ENCODE data around the gene UBE2L6.
"Not testable (repeated sequence)": the region's sequence is repeated elsewhere in the genome, so short reads cannot be mapped to it uniquely, and the experiment has no call there.

Gene UBE2L6

DNA sequence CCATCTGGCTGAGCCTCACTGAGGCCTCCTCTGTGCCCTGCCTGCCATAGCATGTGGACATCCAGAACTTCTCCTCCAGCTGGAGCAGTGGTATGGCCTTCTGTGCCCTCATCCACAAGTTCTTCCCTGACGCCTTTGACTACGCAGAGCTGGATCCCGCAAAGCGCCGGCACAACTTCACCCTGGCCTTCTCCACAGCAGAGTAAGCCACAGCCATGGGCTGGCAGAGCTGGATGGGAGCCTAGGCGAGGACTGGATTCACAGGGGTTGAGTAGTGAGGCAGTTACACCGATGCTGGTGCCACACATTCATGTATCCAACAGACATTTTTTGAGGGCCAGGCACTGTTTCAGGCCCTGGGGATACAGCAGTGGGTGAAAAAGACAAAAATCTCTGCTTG is 21.0 kb downstream of the UBE2L6 start:
- Histone ChIP-seq H3K9me3 (ENCODE audit: control insufficient read depth, low read length) (no peaks in the 10 kb centered on the region), H3K27me3 (replicated peaks; ENCODE audit: control insufficient read depth, insufficient read depth, low read length) (no peaks in the 10 kb centered on the region), H3K9ac (ENCODE audit: low read length) (no peak overlapping the region), H3K36me3 (ENCODE audit: control insufficient read depth, insufficient read depth, low read length, severe bottlenecking) (peaks cover 25% of the 10 kb centered on the region), H3K4me1 (ENCODE audit: control insufficient read depth, insufficient read depth, low read length) (peaks cover 7% of the 10 kb centered on the region), H3K4me3 (ENCODE audit: low read length) (no peak overlapping the region)
- no peak for DNase-seq (ENCODE audit: low read depth)

- H3K27me3 ChIP-seq (replicated peaks; ENCODE audit: control insufficient read depth, insufficient read depth, low read length): no peaks in the 10 kb centered on the region
- no peaks in the 10 kb centered on the region for H3K9me3 ChIP-seq (ENCODE audit: control insufficient read depth, low read length)
- H3K9ac ChIP-seq (ENCODE audit: low read length): no peak overlapping the region
- H3K36me3 ChIP-seq (ENCODE audit: control insufficient read depth, insufficient read depth, low read length, severe bottlenecking): peaks cover 22% of the 10 kb centered on the region
- peaks cover 7% of the 10 kb centered on the region for H3K4me1 ChIP-seq (ENCODE audit: control insufficient read depth, insufficient read depth, low read length)
- DNase-seq (ENCODE audit: low read depth): no peak
- H3K4me3 ChIP-seq (ENCODE audit: low read length): no peak overlapping the region
Measured at GRCh38 chr11:57545883-57546282, 21.6 kb downstream of the UBE2L6 start.

DNA sequence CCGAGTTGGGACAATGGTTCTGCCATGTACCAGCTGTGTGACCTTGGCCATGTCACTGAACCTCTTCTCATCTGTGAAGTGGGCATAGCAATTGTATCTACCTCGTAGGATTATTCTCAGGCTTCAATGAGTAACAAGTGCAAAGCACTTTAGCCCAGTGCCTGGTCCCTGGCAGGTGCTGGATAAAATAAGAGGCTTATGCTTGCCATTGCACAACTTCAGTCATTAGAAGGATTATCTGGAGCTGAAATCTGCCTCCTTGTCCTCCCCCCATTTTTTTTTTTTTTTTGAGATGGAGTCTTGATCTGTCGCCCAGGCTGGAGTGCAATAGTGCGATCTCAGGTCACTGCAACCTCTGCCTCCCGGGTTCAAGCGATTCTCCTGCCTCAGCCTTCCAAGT is 22.9 kb downstream of the UBE2L6 start:
- no peak for DNase-seq (ENCODE audit: low read depth)

DNA sequence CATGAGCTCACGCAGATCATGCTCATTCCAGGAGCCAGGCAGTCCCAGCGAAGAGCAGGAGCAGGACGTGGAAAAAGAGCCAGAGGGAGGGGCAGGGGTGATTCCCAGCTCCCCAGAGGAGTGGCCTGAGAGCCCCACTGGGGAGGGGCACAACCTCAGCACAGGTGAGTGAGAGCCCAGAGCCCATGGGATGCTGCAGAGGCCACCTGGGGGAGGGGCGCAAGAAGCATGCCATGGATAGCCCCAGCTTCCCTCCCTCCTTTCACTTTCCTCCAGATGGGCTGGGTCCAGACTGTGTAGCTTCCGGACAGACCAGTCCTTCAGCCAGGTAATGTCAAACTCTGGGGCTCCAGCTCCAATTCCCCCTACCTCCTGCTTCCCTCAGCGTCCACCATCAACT is 23.9 kb downstream of the UBE2L6 start:
- Histone ChIP-seq H3K4me3 (ENCODE audit: low read length) (no peak overlapping the region), H3K4me1 (ENCODE audit: control insufficient read depth, insufficient read depth, low read length) (peaks cover 7% of the 10 kb centered on the region), H3K9ac (ENCODE audit: low read length) (no peak overlapping the region), H3K9me3 (ENCODE audit: control insufficient read depth, low read length) (no peaks in the 10 kb centered on the region), H3K27me3 (replicated peaks; ENCODE audit: control insufficient read depth, insufficient read depth, low read length) (no peaks in the 10 kb centered on the region), H3K36me3 (ENCODE audit: control insufficient read depth, insufficient read depth, low read length, severe bottlenecking) (peaks cover 6% of the 10 kb centered on the region)
- DNase-seq (ENCODE audit: low read depth): no peak

More for the DNA sequence above, 22.9 kb downstream of the UBE2L6 start:
- H3K9me3 ChIP-seq (ENCODE audit: control insufficient read depth, low read length): no peaks in the 10 kb centered on the region
- H3K9ac ChIP-seq (ENCODE audit: low read length): no peak overlapping the region
- H3K27me3 ChIP-seq (replicated peaks; ENCODE audit: control insufficient read depth, insufficient read depth, low read length): no peaks in the 10 kb centered on the region
- H3K36me3 ChIP-seq (ENCODE audit: control insufficient read depth, insufficient read depth, low read length, severe bottlenecking): peaks cover 9% of the 10 kb centered on the region
- H3K4me3 ChIP-seq (ENCODE audit: low read length): no peak overlapping the region
- peaks cover 7% of the 10 kb centered on the region for H3K4me1 ChIP-seq (ENCODE audit: control insufficient read depth, insufficient read depth, low read length)

DNA sequence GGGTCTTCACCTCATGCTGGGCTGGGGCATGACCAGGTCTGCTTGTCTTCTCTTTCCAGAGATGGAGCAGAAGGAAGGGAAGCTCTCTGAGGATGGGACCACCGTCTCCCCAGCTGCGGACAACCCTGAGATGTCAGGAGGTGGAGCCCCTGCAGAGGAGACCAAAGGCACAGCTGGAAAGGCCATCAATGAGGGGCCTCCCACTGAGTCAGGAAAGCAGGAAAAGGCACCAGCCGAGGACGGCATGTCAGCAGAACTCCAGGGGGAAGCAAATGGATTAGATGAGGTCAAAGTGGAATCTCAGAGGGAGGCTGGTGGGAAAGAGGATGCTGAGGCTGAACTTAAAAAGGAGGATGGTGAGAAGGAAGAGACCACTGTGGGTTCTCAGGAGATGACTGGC is 24.9 kb downstream of the UBE2L6 start:
- no peaks in the 10 kb centered on the region for H3K9me3 ChIP-seq (ENCODE audit: control insufficient read depth, low read length)
- no peak overlapping the region for H3K9ac ChIP-seq (ENCODE audit: low read length)
- H3K27me3 ChIP-seq (replicated peaks; ENCODE audit: control insufficient read depth, insufficient read depth, low read length): no peaks in the 10 kb centered on the region
- no peak for DNase-seq (ENCODE audit: low read depth)
- no peak overlapping the region for H3K4me3 ChIP-seq (ENCODE audit: low read length)
- peaks cover 5% of the 10 kb centered on the region for H3K4me1 ChIP-seq (ENCODE audit: control insufficient read depth, insufficient read depth, low read length)
- H3K36me3 ChIP-seq (ENCODE audit: control insufficient read depth, insufficient read depth, low read length, severe bottlenecking): no peaks in the 10 kb centered on the region

GRCh38 chr11:57541169-57541568 is 26.3 kb downstream of the UBE2L6 start:
- no peak overlapping the region for H3K9ac ChIP-seq (ENCODE audit: low read length)
- no peaks in the 10 kb centered on the region for H3K27me3 ChIP-seq (replicated peaks; ENCODE audit: control insufficient read depth, insufficient read depth, low read length)
- no peaks in the 10 kb centered on the region for H3K9me3 ChIP-seq (ENCODE audit: control insufficient read depth, low read length)
- no peaks in the 10 kb centered on the region for H3K4me1 ChIP-seq (ENCODE audit: control insufficient read depth, insufficient read depth, low read length)
- DNase-seq (ENCODE audit: low read depth): no peak
- no peak overlapping the region for H3K4me3 ChIP-seq (ENCODE audit: low read length)
- no peaks in the 10 kb centered on the region for H3K36me3 ChIP-seq (ENCODE audit: control insufficient read depth, insufficient read depth, low read length, severe bottlenecking)

DNA sequence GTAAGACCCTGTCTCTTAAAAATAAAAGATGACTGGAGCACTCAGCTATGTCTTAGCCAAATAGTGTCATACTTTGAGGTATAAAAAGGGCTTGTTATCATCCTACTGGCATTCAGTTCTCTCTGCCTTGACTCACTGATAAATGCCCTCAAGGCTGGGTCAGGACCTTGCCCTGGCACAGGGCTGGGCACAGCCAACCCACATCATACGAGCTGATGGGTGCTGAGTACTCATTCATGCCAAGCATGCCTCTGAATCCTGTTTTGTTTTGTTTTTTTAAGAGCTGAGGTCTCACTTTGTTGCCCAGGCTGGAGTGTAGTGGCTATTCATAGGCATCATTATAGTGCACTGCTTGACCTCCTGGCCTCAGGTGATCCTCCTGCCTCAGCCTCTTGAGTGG is 28.1 kb downstream of the UBE2L6 start:
- Histone ChIP-seq H3K4me3 (ENCODE audit: low read length) (no peak overlapping the region), H3K9ac (ENCODE audit: low read length) (no peak overlapping the region), H3K36me3 (ENCODE audit: control insufficient read depth, insufficient read depth, low read length, severe bottlenecking) (no peaks in the 10 kb centered on the region), H3K27me3 (replicated peaks; ENCODE audit: control insufficient read depth, insufficient read depth, low read length) (no peaks in the 10 kb centered on the region), H3K4me1 (ENCODE audit: control insufficient read depth, insufficient read depth, low read length) (no peaks in the 10 kb centered on the region), H3K9me3 (ENCODE audit: control insufficient read depth, low read length) (no peaks in the 10 kb centered on the region)
- DNase-seq (ENCODE audit: low read depth): no peak

DNA sequence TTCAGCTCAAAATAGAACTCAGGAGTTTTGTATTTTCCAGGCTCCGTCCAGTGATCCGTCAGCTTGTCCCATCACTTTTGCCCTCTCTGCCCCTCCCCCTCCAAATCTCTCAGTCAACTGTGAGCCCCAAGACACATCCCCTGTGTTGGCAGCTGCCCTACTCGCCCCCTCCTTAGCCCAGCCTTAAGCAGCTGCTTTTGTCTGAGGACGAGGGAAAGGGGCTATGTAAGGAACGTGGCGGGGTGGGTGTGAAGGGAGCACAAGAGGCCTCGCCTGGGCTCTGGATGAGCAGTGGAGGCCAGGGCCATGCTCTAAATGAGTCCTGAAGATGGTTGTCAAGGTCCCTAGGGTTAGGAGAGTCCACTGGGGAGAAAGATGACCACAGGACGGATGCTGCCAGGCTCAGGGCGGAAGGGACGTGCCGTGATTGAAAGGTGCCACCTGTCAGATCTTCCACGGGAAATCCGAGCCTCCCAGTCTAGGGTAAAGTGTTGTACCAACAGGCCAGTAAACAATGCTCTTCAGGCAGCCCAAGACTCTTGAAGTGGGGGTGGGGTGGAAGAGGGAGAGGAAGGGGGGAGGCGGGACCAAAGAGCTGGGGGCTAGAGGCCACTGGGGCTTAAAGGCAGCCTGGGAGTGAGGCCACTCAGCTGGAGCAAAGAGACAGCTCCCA is 30.4 kb downstream of the UBE2L6 start, which contains the start of gene SMTNL1:
Gene SMTNL1 (plus strand): TSS at position 649 of the 673 bp plus-strand sequence. CDS start 5,048 bp downstream, outside the sequence.
- H3K9ac ChIP-seq (ENCODE audit: low read length): no peak within 1 kb of the TSS
- no peaks in the 10 kb centered on the region for H3K9me3 ChIP-seq (ENCODE audit: control insufficient read depth, low read length)
- no peak for DNase-seq (ENCODE audit: low read depth)
- no peak within 1 kb of the TSS for H3K4me3 ChIP-seq (ENCODE audit: low read length)
- H3K36me3 ChIP-seq (ENCODE audit: control insufficient read depth, insufficient read depth, low read length, severe bottlenecking): no peaks in the 10 kb centered on the region
- no peaks in the 10 kb centered on the region for H3K27me3 ChIP-seq (replicated peaks; ENCODE audit: control insufficient read depth, insufficient read depth, low read length)
- no peaks in the 10 kb centered on the region for H3K4me1 ChIP-seq (ENCODE audit: control insufficient read depth, insufficient read depth, low read length)

DNA sequence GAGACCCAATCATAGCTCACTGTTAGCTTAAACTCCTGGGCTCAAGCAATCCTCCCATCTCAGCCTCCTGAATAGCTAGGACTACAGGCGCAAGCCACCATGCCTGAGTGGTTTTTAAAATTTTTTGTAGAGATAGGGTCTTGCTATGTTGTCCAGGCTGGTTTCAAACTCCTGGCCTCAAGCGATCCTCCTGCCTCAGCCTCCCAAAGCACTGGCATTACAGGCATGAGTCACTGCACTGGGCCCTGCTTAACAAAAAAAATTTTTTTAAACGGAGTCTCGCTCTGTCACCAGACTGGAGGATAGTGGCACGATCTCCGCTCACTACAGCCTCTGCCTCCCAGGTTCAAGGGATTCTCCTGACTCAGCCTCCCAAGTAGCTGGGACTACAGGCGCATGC is 33.0 kb downstream of the UBE2L6 start:
- not testable (repeated sequence) for H3K9me3 ChIP-seq (ENCODE audit: control insufficient read depth, low read length); DNase-seq (ENCODE audit: low read depth); H3K9ac ChIP-seq (ENCODE audit: low read length); H3K4me3 ChIP-seq (ENCODE audit: low read length); H3K27me3 ChIP-seq (replicated peaks; ENCODE audit: control insufficient read depth, insufficient read depth, low read length); H3K36me3 ChIP-seq (ENCODE audit: control insufficient read depth, insufficient read depth, low read length, severe bottlenecking)
- peaks cover 11% of the 10 kb centered on the region for H3K4me1 ChIP-seq (ENCODE audit: control insufficient read depth, insufficient read depth, low read length)

- Histone ChIP-seq H3K4me3 (ENCODE audit: low read length) (peak within 1 kb of the TSS; percentile 99), H3K4me1 (ENCODE audit: control insufficient read depth, insufficient read depth, low read length) (peaks cover 14% of the 10 kb centered on the region)
Measured at GRCh38 chr11:57530596-57531507, 36.6 kb downstream of the UBE2L6 start, which contains the start of gene TIMM10. Gene TIMM10, minus strand, starts transcription at chr11:57530754. Its CDS starts 565 bp downstream, at chr11:57530189.

DNA sequence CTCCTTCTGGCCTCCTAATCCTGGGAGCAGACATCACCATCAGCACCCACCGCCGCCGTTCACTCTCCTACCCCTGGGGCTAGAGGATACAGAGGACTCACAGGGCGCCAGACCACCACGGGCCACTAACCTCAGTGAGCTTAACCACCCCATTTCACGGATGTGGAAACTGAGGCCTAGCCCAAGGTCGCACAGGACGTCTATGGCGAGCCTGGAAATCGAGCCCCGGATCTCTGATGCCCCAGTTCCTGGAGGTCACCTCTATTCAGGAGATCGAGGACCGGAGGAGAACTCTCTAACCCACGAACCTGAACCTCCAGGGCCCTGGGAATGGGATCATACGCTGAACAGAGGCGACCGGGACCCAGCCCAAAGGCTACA is 37.3 kb downstream of the UBE2L6 start:
- no peaks in the 10 kb centered on the region for H3K27me3 ChIP-seq (replicated peaks; ENCODE audit: control insufficient read depth, insufficient read depth, low read length)
- H3K4me3 ChIP-seq (ENCODE audit: low read length): peak overlapping the region; percentile 99
- peaks cover 14% of the 10 kb centered on the region for H3K4me1 ChIP-seq (ENCODE audit: control insufficient read depth, insufficient read depth, low read length)
- H3K36me3 ChIP-seq (ENCODE audit: control insufficient read depth, insufficient read depth, low read length, severe bottlenecking): peaks cover 4% of the 10 kb centered on the region
- H3K9me3 ChIP-seq (ENCODE audit: control insufficient read depth, low read length): no peaks in the 10 kb centered on the region
- H3K9ac ChIP-seq (ENCODE audit: low read length): peak overlapping the region; percentile 98
- DNase-seq (ENCODE audit: low read depth): no peak

More at GRCh38 chr11:57530596-57531507, 36.6 kb downstream of the UBE2L6 start, which contains the start of gene TIMM10:
- Histone ChIP-seq H3K9ac (ENCODE audit: low read length) (peak within 1 kb of the TSS; percentile 98), H3K27me3 (replicated peaks; ENCODE audit: control insufficient read depth, insufficient read depth, low read length) (no peaks in the 10 kb centered on the region), H3K36me3 (ENCODE audit: control insufficient read depth, insufficient read depth, low read length, severe bottlenecking) (peaks cover 4% of the 10 kb centered on the region), H3K9me3 (ENCODE audit: control insufficient read depth, low read length) (no peaks in the 10 kb centered on the region)
- peak; percentile 98 for DNase-seq (ENCODE audit: low read depth)
